GM23338 (cell line): ENCODE measurements around the gene MYO1F. TPM values are rescaled to one million over a fixed set of nuclear protein-coding genes. Genes with fewer than 3 reads are reported as not detected.

Experiments
- ATAC-seq: fragments of 200-7000 bp; cut with Tn5 transposase; 3 replicates; pipeline ENCODE4 v1.9.1; 2020
- DNase-seq: peaks from one replicate; pipeline ENCODE4 v3.0.0-alpha.2; 2015; ENCODE audit warnings: low spot score
- H2AFZ ChIP-seq: fragments of 200-600 bp; sonication (generic); 2 replicates; pipeline ENCODE4 v1.8.0; 2016; ENCODE audit warnings: antibody characterized with exemption, mild to moderate bottlenecking, moderate library complexity
- H3F3A ChIP-seq: fragments of 200-600 bp; sonication (generic); replicated peaks from 2 replicates; pipeline ENCODE4 v1.8.0; 2017; ENCODE audit warnings: antibody characterized with exemption, mixed run types, low read depth
- H3K27ac ChIP-seq: fragments of 200-600 bp; sonication (generic); 2 replicates; pipeline ENCODE4 v1.6.1; 2016; ENCODE audit warnings: low read depth
- H3K27me3 ChIP-seq: fragments of 200-600 bp; sonication (generic); 2 replicates; pipeline ENCODE4 v1.8.0; 2016; ENCODE audit warnings: mild to moderate bottlenecking, mixed run types, moderate library complexity; ENCODE audit not compliant: insufficient read depth
- H3K36me3 ChIP-seq: fragments of 200-600 bp; sonication (generic); 2 replicates; pipeline ENCODE4 v1.8.0; 2016; ENCODE audit warnings: mild to moderate bottlenecking; ENCODE audit not compliant: insufficient read depth
- H3K4me1 ChIP-seq: fragments of 200-600 bp; sonication (generic); 2 replicates; pipeline ENCODE4 v1.8.0; 2016; ENCODE audit warnings: mild to moderate bottlenecking, moderate library complexity; ENCODE audit not compliant: insufficient read depth
- H3K4me2 ChIP-seq: fragments of 200-600 bp; sonication (generic); 2 replicates; pipeline ENCODE4 v1.7.1; 2017; ENCODE audit warnings: mixed run types
- H3K4me3 ChIP-seq: fragments of 200-600 bp; sonication (generic); 2 replicates; pipeline ENCODE4 v1.6.1; 2016; ENCODE audit warnings: mixed run types
- H3K79me2 ChIP-seq: fragments of 200-600 bp; sonication (generic); replicated peaks from 2 replicates; pipeline ENCODE4 v1.8.0; 2017; ENCODE audit warnings: mild to moderate bottlenecking; ENCODE audit not compliant: insufficient read depth
- H3K9me2 ChIP-seq: fragments of 200-600 bp; sonication (generic); 2 replicates; pipeline ENCODE4 v1.8.0; 2017; ENCODE audit not compliant: insufficient read depth
- H4K20me1 ChIP-seq: fragments of 200-600 bp; sonication (generic); replicated peaks from 2 replicates; pipeline ENCODE4 v1.8.0; 2017; ENCODE audit warnings: mild to moderate bottlenecking; ENCODE audit not compliant: insufficient read depth
- H3K27ac Mint-ChIP-seq: 2 replicates; pipeline ENCODE4 v1.8.0; 2020; ENCODE audit warnings: inconsistent platforms, mild to moderate bottlenecking, moderate library complexity, mixed read lengths
- H3K27me3 Mint-ChIP-seq: 3 replicates; pipeline ENCODE4 v1.8.0; 2022; ENCODE audit warnings: low read depth, mild to moderate bottlenecking, moderate library complexity, mixed read lengths, inconsistent platforms; ENCODE audit not compliant: insufficient read depth, poor library complexity
- H3K36me3 Mint-ChIP-seq: 3 replicates; pipeline ENCODE4 v1.8.0; 2021; ENCODE audit warnings: low read depth, mild to moderate bottlenecking, inconsistent platforms, moderate library complexity, mixed read lengths
- H3K4me1 Mint-ChIP-seq: 3 replicates; pipeline ENCODE4 v1.8.0; 2020; ENCODE audit warnings: mild to moderate bottlenecking, inconsistent platforms, mixed read lengths
- H3K4me3 Mint-ChIP-seq: 3 replicates; pipeline ENCODE4 v1.8.0; 2021; ENCODE audit warnings: moderate library complexity, mild to moderate bottlenecking, inconsistent platforms, mixed read lengths
- H3K9me3 Mint-ChIP-seq: 3 replicates; pipeline ENCODE4 v1.8.0; 2020; ENCODE audit warnings: moderate library complexity, mild to moderate bottlenecking, inconsistent platforms, mixed read lengths
- CREB1 ChIP-seq: fragments of 250-450 bp; sonication (Bioruptor Pico); IDR thresholded peaks from 2 replicates; pipeline ENCODE4 v1.5.0; 2020; ENCODE audit warnings: low read depth, mild to moderate bottlenecking, moderate library complexity
- CTCF ChIP-seq, 2 experiments: fragments of 200-600 bp in 1 of 2; sonication (generic) in 1 of 2; conservative IDR thresholded peaks; 2 replicates each; pipeline versions ENCODE4 v1.5.1 to v1.6.1; 2016 to 2017; ENCODE audit warnings: antibody characterized with exemption in 2 of 2, low read depth in 2 of 2, mild to moderate bottlenecking in 2 of 2, moderate library complexity in 1 of 2
- EZH2 ChIP-seq: fragments of 200-600 bp; sonication (generic); IDR thresholded peaks from one replicate; pipeline ENCODE4 v1.8.0; 2017; ENCODE audit warnings: antibody characterized with exemption, mild to moderate bottlenecking, low read depth; ENCODE audit not compliant: unreplicated experiment
- JUNB ChIP-seq: IDR thresholded peaks from one replicate; pipeline ENCODE4 v1.6.1; 2016; ENCODE audit warnings: antibody characterized with exemption; ENCODE audit not compliant: unreplicated experiment
- NANOG ChIP-seq: IDR thresholded peaks from 2 replicates; pipeline ENCODE4 v1.6.1; 2016; ENCODE audit warnings: antibody characterized with exemption, borderline replicate concordance
- POLR2AphosphoS5 ChIP-seq: IDR thresholded peaks from 2 replicates; pipeline ENCODE4 v1.6.1; 2016; ENCODE audit warnings: antibody characterized with exemption, low read depth
- REST ChIP-seq: IDR thresholded peaks from one replicate; pipeline ENCODE4 v1.6.1; 2018; ENCODE audit warnings: antibody characterized with exemption; ENCODE audit not compliant: unreplicated experiment
- STAT1 ChIP-seq: IDR thresholded peaks from one replicate; pipeline ENCODE4 v1.6.1; 2016; ENCODE audit warnings: antibody characterized with exemption; ENCODE audit not compliant: unreplicated experiment
- ZNF114 ChIP-seq: fragments of 250-450 bp; sonication (Bioruptor Pico); IDR thresholded peaks from 2 replicates; pipeline ENCODE4 v1.5.0; 2020; ENCODE audit warnings: mild to moderate bottlenecking, moderate library complexity
- polyA plus RNA-seq: library from polyadenylated mRNA; unstranded; fragments of >200 nt; fragmentation: Nextera tagmentation; extraction: Ambion mirVana; gene quantifications from 2 replicates; pipeline ENCODE4 v1.2.1, GENCODE V29; 2016
- total RNA-seq: library from RNA; depleted of rRNA; stranded (reverse); fragments of >200 nt; shearing (Covaris generic); gene quantifications from 2 replicates; pipeline ENCODE4 v1.2.3, GENCODE V29; 2014

MYO1F gene
- total and polyA plus RNA-seq, 2 experiments from 2014 or later: 3.9 to 5.7 TPM

- H3K4me3 Mint-ChIP-seq: peak overlapping the region; percentile 7; the same call in 1 of the 3 replicates
- no peak for TF ChIP-seq POLR2AphosphoS5
- no peak for TF ChIP-seq STAT1
- TF ChIP-seq EZH2: no peak
- no peak for TF ChIP-seq NANOG
- peak; percentile 85 to 99 for TF ChIP-seq CTCF (conservative IDR thresholded peaks at IDR 0.05; ENCODE audit: low read depth in 2 of 2)
- TF ChIP-seq REST: no peak
- TF ChIP-seq JUNB: no peak
- no peak for TF ChIP-seq ZNF114
- no peak for TF ChIP-seq CREB1 (CRISPR knock-in tag)
- H3K4me2 ChIP-seq: peak overlapping the region; percentile 71
These were observed 1.5 kb upstream of the MYO1F start for GRCh38 chr19:8578642-8579265.

GRCh38 chr19:8577741-8578140 is 499 bp upstream of the MYO1F start:
- H2AFZ ChIP-seq: no peak overlapping the region
- DNase-seq (no peak), ATAC-seq (no peak)
- no peak overlapping the region for H3K27ac Mint-ChIP-seq
- 0 out of 2 replicates have a peak, but pooled peaks cover 3% of the 10 kb centered on the region for H3K9me2 ChIP-seq
- H3K27ac ChIP-seq: no peak overlapping the region
- peaks cover 3% of the 10 kb centered on the region; the same call in 1 of the 3 replicates for H3K36me3 Mint-ChIP-seq
- no peaks in the 10 kb centered on the region for H3K79me2 ChIP-seq
- peaks cover 11% of the 10 kb centered on the region; the same call in 1 of the 2 replicates for H3F3A ChIP-seq
- peaks cover 25% of the 10 kb centered on the region for H3K4me1 ChIP-seq
- H3K4me1 Mint-ChIP-seq: peaks cover 29% of the 10 kb centered on the region
- H3K27me3 Mint-ChIP-seq: peaks cover 26% of the 10 kb centered on the region
- H3K36me3 ChIP-seq: no peaks in the 10 kb centered on the region
- H3K4me3 ChIP-seq: no peak overlapping the region
- H3K9me3 Mint-ChIP-seq: no peaks in the 10 kb centered on the region
- no peaks in the 10 kb centered on the region for H3K27me3 ChIP-seq
- no peak overlapping the region for H3K4me3 Mint-ChIP-seq
- no peaks in the 10 kb centered on the region for H4K20me1 ChIP-seq
- H3K4me2 ChIP-seq: peak overlapping the region; percentile 66
- TF ChIP-seq EZH2 (no peak), CTCF (conservative IDR thresholded peaks at IDR 0.05; ENCODE audit: low read depth in 2 of 2) (no peak), STAT1 (no peak), CREB1 (CRISPR knock-in tag) (no peak)

More at GRCh38 chr19:8578642-8579265, 1.5 kb upstream of the MYO1F start:
- no peak overlapping the region for H3K27ac Mint-ChIP-seq
- peaks cover 27% of the 10 kb centered on the region for H3K27me3 Mint-ChIP-seq
- Histone ChIP-seq H3K9me2 (0 out of 2 replicates have a peak, but pooled peaks cover 3% of the 10 kb centered on the region), H3K4me1 (peaks cover 25% of the 10 kb centered on the region), H3K79me2 (no peaks in the 10 kb centered on the region), H3F3A (peaks cover 11% of the 10 kb centered on the region; the same call in 1 of the 2 replicates), H3K27me3 (no peaks in the 10 kb centered on the region), H4K20me1 (no peaks in the 10 kb centered on the region), H3K4me3 (peak overlapping the region; percentile 23; the same call in 1 of the 2 replicates), H3K36me3 (no peaks in the 10 kb centered on the region), H2AFZ (no peak overlapping the region), H3K27ac (no peak overlapping the region)
- peak; percentile 94 for DNase-seq
- no peaks in the 10 kb centered on the region for H3K9me3 Mint-ChIP-seq
- peaks cover 3% of the 10 kb centered on the region; the same call in 1 of the 3 replicates for H3K36me3 Mint-ChIP-seq
- H3K4me1 Mint-ChIP-seq: peaks cover 29% of the 10 kb centered on the region
- ATAC-seq: peak; percentile 51
